ENCODE measurements around the gene THSD1.
"Not testable (repeated sequence)": the region's sequence is repeated elsewhere in the genome, so short reads cannot be mapped to it uniquely, and the experiment has no call there.

THSD1 gene

GRCh38 chr13:52348071-52348470 is 57.9 kb downstream of the THSD1 start:
- no peak overlapping the region for H3K4me3 ChIP-seq (ENCODE audit: low read length)
- no peak overlapping the region for H3K27ac ChIP-seq (ENCODE audit: low read length)
- H3K4me1 ChIP-seq (ENCODE audit: control insufficient read depth, low read depth, low read length) = no peaks in the 10 kb centered on the region

GRCh38 chr13:52345631-52346251 is 60.2 kb downstream of the THSD1 start:
- Histone ChIP-seq H3K36me3 (ENCODE audit: control insufficient read depth, low read depth, low read length) (no peaks in the 10 kb centered on the region), H3K27me3 (ENCODE audit: control insufficient read depth, insufficient read depth, low read length) (no peaks in the 10 kb centered on the region), H3K27ac (ENCODE audit: low read length) (no peak overlapping the region), H3K4me3 (ENCODE audit: low read length) (no peak overlapping the region), H3K9ac (ENCODE audit: low read length) (no peak overlapping the region), H3K9me3 (ENCODE audit: control insufficient read depth, low read depth, low read length) (no peaks in the 10 kb centered on the region), H3K4me1 (ENCODE audit: control insufficient read depth, low read depth, low read length) (no peaks in the 10 kb centered on the region)

More at GRCh38 chr13:52348071-52348470, 57.9 kb downstream of the THSD1 start:
- H3K9ac ChIP-seq (ENCODE audit: low read length) = no peak overlapping the region
- no peaks in the 10 kb centered on the region for H3K27me3 ChIP-seq (ENCODE audit: control insufficient read depth, insufficient read depth, low read length)
- H3K36me3 ChIP-seq (ENCODE audit: control insufficient read depth, low read depth, low read length) = no peaks in the 10 kb centered on the region
- H3K9me3 ChIP-seq (ENCODE audit: control insufficient read depth, low read depth, low read length) = no peaks in the 10 kb centered on the region

GRCh38 chr13:52345048-52345447 is 60.9 kb downstream of the THSD1 start:
- no peaks in the 10 kb centered on the region for H3K27me3 ChIP-seq (ENCODE audit: control insufficient read depth, insufficient read depth, low read length)
- H3K9ac ChIP-seq (ENCODE audit: low read length) = no peak overlapping the region
- no peaks in the 10 kb centered on the region for H3K4me1 ChIP-seq (ENCODE audit: control insufficient read depth, low read depth, low read length)
- H3K27ac ChIP-seq (ENCODE audit: low read length) = no peak overlapping the region
- no peaks in the 10 kb centered on the region for H3K9me3 ChIP-seq (ENCODE audit: control insufficient read depth, low read depth, low read length)
- no peaks in the 10 kb centered on the region for H3K36me3 ChIP-seq (ENCODE audit: control insufficient read depth, low read depth, low read length)
- no peak overlapping the region for H3K4me3 ChIP-seq (ENCODE audit: low read length)

GRCh38 chr13:52344108-52344507 is 61.9 kb downstream of the THSD1 start:
- Histone ChIP-seq H3K27ac (ENCODE audit: low read length) (no peak overlapping the region), H3K4me3 (ENCODE audit: low read length) (no peak overlapping the region), H3K4me1 (ENCODE audit: control insufficient read depth, low read depth, low read length) (no peaks in the 10 kb centered on the region), H3K9me3 (ENCODE audit: control insufficient read depth, low read depth, low read length) (no peaks in the 10 kb centered on the region), H3K9ac (ENCODE audit: low read length) (no peak overlapping the region), H3K27me3 (ENCODE audit: control insufficient read depth, insufficient read depth, low read length) (no peaks in the 10 kb centered on the region), H3K36me3 (ENCODE audit: control insufficient read depth, low read depth, low read length) (no peaks in the 10 kb centered on the region)

- not testable (repeated sequence) for H3K27me3 ChIP-seq (ENCODE audit: control insufficient read depth, insufficient read depth, low read length); H3K9me3 ChIP-seq (ENCODE audit: control insufficient read depth, low read depth, low read length); H3K27ac ChIP-seq (ENCODE audit: low read length); H3K4me3 ChIP-seq (ENCODE audit: low read length); H3K9ac ChIP-seq (ENCODE audit: low read length); H3K4me1 ChIP-seq (ENCODE audit: control insufficient read depth, low read depth, low read length); H3K36me3 ChIP-seq (ENCODE audit: control insufficient read depth, low read depth, low read length)
Observed at GRCh38 chr13:52342203-52342602, 63.8 kb downstream of the THSD1 start.

GRCh38 chr13:52337828-52338455 is 68.0 kb downstream of the THSD1 start:
- H3K9ac ChIP-seq (ENCODE audit: low read length); H3K36me3 ChIP-seq (ENCODE audit: control insufficient read depth, low read depth, low read length); H3K9me3 ChIP-seq (ENCODE audit: control insufficient read depth, low read depth, low read length); H3K27me3 ChIP-seq (ENCODE audit: control insufficient read depth, insufficient read depth, low read length); H3K4me3 ChIP-seq (ENCODE audit: low read length); H3K4me1 ChIP-seq (ENCODE audit: control insufficient read depth, low read depth, low read length); H3K27ac ChIP-seq (ENCODE audit: low read length): not testable (repeated sequence)

- not testable (repeated sequence) for H3K27ac ChIP-seq (ENCODE audit: low read length); H3K36me3 ChIP-seq (ENCODE audit: control insufficient read depth, low read depth, low read length); H3K9ac ChIP-seq (ENCODE audit: low read length); H3K9me3 ChIP-seq (ENCODE audit: control insufficient read depth, low read depth, low read length); H3K27me3 ChIP-seq (ENCODE audit: control insufficient read depth, insufficient read depth, low read length); H3K4me3 ChIP-seq (ENCODE audit: low read length); H3K4me1 ChIP-seq (ENCODE audit: control insufficient read depth, low read depth, low read length)
Observed at GRCh38 chr13:52334107-52334506, 71.9 kb downstream of the THSD1 start.

GRCh38 chr13:52331844-52332243 is 74.1 kb downstream of the THSD1 start:
- H3K9ac ChIP-seq (ENCODE audit: low read length); H3K27me3 ChIP-seq (ENCODE audit: control insufficient read depth, insufficient read depth, low read length); H3K27ac ChIP-seq (ENCODE audit: low read length); H3K4me3 ChIP-seq (ENCODE audit: low read length); H3K36me3 ChIP-seq (ENCODE audit: control insufficient read depth, low read depth, low read length); H3K4me1 ChIP-seq (ENCODE audit: control insufficient read depth, low read depth, low read length); H3K9me3 ChIP-seq (ENCODE audit: control insufficient read depth, low read depth, low read length): not testable (repeated sequence)
